ENCODE data around the gene RPL9.

- peak; percentile 9 to 33 (median 12); a peak in 3 of 6 replicates for TF ChIP-seq CTCF (IDR thresholded peaks at IDR 0.05 in 2 of 3, conservative IDR thresholded peaks at IDR 0.05 in 1 of 3; ENCODE audit: borderline replicate concordance in 1 of 3, insufficient read depth in 1 of 3, low read depth in 2 of 3, low read length in 2 of 3)
- TF ChIP-seq POLR2AphosphoS5 (IDR thresholded peaks at IDR 0.05; ENCODE audit: low read depth, low read length), result no peak
- TF ChIP-seq EZH2phosphoT487 (IDR thresholded peaks at IDR 0.05; ENCODE audit: borderline replicate concordance), result no peak
Measured at GRCh38 chr4:39435659-39436563, 22.8 kb downstream of the RPL9 start.

Measured in HCT116 (cell line).